ENCODE data around the gene KCNT2.

KCNT2 gene

DNA sequence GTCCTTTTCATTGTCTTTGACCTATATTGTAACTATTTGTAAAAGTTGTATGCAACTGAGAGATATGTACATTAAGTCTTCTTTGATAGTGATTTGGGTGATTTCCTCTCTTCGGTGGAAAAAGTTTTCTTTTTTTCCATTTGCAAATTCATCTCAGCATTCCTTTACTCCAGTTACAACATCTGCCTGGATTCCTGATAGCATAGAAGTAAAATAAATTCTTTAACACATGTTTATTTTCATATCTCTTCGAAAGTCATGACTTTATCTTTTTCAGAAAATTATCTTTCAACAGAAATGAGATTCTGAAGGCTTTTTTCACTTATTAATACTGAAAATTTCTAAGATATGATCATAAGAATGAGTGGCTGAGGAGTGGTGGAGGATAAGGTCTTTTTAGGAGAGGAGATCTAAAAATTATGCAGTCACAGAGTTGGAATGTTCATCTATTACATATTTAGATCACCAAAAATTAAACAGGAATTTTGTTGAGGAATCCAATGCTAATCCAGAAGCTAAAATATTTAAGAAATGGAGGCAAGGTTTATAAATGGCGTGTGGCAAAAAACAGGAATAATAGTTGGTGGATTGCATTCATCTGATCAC, 400.5 kb downstream of the KCNT2 start:
- no peak for DNase-seq (ENCODE audit: low read depth in 2 of 2, low spot score in 1 of 2)

- no peak for DNase-seq (ENCODE audit: low read depth in 2 of 2, low spot score in 1 of 2)
These were observed 402.4 kb downstream of the KCNT2 start for GRCh38 chr1:196205882-196206281.

GRCh38 chr1:196196486-196196885, 411.8 kb downstream of the KCNT2 start:
- DNase-seq (ENCODE audit: low read depth in 2 of 2, low spot score in 1 of 2), result no peak

DNA sequence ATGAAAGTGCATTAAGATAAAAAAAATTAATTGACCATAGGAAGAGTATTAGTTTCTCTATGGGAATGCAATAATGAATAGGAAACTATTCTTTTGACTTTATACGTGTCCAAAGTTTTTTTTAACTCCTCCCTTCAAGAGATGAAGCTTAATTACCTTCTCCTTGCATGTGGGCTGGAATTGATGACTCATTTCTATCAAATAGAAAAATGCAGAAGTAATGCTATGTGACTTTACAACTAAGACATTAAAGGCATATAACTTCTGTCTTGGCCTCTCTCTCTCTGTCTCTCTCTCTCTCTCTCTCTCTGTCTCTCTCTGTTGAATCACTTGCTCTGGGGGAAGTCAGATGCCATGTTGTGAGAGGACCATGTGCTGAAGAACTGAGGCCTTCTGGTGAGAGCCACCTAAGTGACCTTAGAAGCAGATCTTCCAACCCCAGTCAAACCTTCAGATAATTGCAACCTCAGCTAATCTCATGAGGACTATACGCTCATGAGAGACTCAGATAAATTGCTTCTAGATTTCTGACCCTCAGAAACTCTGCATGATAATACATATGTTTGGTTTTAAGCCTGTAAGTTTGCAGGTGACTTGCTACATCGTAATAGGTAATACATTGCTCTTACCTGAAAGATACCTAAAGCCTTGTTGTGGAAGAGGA, 414.2 kb downstream of the KCNT2 start:
- DNase-seq (ENCODE audit: low read depth in 2 of 2, low spot score in 1 of 2), result no peak

DNA sequence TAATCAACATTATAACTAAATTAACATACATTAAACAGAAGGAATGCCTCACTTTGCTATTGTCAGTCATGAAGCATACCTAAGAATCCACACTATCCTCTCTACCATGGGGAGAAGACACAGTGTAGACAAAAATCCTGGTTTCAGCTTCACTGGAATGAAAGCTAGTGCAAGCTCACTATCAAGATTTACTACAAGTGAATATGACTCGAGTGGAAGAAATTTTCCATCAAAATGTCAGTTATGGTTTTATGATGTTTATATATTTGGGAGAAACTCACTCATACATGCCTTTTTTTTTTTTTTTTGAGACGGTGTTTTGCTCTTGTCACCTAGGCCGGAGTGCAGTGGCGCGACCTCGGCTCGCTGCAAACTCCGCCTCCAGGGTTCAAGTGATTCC, 424.3 kb downstream of the KCNT2 start:
- DNase-seq (ENCODE audit: low read depth in 2 of 2, low spot score in 1 of 2), result no peak

GRCh38 chr1:196181594-196181878, 426.7 kb downstream of the KCNT2 start:
- no peak for DNase-seq (ENCODE audit: low read depth in 2 of 2, low spot score in 1 of 2)

DNA sequence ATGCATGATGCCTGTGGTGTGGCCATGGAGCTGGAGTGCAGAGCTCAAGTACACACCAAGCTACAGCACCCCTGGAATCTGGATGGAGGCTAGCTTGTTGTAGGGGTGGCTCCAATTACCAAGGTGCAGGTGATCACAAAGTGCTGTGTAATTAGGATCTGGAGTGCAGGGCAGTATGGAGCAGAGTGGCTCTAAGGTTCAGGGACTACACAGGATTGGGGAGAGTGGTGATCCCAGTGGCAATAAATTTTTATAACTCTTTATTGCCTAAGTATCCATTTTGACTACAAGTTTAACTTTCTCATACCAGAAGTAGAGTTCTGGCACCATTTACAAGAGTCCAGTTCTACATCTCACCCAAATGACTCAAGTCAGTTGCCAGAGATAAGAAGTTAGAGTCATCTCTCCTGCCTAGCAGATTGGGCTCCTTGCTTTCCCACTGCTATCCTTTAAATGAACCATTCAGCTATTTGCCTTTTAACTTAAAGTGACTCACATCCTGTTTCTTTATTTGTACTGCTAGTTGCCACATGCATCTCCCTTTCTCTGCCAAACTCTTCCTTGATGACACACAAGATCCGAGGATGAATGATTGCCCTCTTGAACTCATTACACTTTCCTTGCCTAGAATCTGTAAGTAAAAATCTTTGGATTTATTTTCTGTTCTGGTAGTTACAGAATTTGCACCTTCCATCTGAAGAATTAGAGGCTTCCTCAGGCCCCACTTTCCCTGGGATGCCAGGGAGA, 427.2 kb downstream of the KCNT2 start:
- DNase-seq (ENCODE audit: low read depth in 2 of 2, low spot score in 1 of 2), result no peak

GRCh38 chr1:196178083-196178635, 430.1 kb downstream of the KCNT2 start:
- DNase-seq (ENCODE audit: low read depth in 2 of 2, low spot score in 1 of 2), result no peak
